ENCODE measurements around the gene DCTN2. TPM values are rescaled to one million over a fixed set of nuclear protein-coding genes. Genes with fewer than 3 reads are reported as not detected.

The DCTN2 gene
- 77.5 and 94.4 TPM in 2 replicates for total RNA-seq

DNA sequence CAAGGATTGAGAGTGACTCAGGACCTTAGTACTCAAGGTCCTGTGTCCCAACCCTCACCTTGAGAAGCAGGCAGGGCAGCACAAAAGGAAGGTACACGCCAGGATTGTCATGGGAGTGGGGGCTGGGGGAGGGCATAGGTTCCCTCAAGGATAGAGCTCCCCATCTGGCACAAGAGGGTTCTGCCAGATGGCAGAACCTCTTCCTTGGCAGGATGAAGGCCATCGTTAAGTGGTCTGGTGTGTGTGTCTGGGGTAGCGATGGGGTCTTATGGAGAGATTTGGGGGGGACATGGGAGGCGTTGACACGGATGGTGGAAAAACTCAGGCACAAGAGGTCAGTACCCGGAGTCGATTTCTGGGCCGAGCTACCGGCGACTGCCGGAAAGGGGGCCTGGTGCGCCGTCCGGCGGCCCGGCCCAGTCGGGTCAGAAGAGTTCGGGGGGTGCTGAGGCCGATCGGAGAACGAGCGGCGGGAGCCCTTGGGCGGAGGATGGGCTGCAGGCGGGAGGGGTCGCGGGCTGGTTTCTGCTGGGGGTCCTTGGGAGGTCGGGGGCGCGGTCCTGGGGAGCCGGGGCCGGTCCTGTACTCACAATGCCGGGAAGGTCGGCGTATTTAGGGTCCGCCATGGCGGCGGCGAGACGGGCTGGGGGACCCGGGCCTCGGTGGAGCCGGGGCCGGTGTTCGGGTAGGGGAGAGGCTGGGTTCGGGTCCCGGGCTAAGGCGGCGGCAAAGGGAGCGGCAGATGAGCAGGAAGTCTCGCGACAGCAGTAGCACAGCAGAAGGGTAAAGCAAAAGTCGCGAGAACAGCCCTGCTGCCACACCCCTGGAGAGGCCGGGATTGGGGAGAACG, at the start of gene DCTN2:
DCTN2 (minus strand) TSS at position 755 of the 850 bp plus-strand sequence; CDS start at position 626, 129 bp downstream.

DNA sequence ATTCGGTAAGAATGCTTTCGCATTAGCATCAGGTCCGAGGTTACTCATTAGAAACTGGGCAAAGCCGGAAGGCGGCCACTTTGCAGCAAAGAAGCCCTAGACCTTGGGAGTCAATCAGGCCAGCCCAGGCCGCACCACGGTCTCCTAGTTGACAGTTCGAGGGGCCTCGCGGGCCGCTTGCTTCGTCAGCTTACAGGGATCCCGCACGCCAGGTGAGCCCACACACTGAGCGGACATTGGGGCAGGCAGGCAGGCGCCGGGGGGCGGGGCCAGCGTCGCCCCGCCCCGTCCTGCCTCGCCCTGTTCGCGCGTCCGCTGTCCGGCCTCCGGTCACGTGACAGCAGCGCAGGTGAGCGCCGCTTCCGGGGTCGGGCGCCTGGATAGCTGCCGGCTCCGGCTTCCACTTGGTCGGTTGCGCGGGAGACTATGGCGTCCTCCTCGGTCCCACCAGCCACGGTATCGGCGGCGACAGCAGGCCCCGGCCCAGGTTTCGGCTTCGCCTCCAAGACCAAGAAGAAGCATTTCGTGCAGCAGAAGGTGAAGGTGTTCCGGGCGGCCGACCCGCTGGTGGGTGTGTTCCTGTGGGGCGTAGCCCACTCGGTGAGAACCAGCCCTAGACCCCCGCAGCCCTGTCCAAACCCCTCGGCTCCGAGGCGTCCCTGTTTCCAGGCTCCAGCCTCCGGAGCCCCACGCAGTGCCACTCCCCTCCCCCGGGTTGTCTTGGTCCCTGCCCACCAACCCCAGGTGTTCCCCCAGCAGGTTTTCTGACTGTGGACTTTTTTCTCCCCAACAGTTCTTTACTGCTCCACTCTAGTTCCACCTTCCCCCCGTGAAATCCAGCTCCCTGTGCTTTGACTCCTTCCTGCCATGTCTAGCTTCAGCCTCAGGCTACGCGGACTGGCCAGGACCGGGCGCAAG, 44.1 kb upstream of the DCTN2 start, which contains the start of gene PIP4K2C:
PIP4K2C (plus strand) TSS at position 329 of the 918 bp plus-strand sequence; CDS start at position 427, 98 bp downstream.

GRCh38 chr12:57549909-57550640, 3.1 kb upstream of the DCTN2 start, which contains the start of gene KIF5A:
Gene KIF5A, plus strand, starts transcription at chr12:57550044. Its CDS starts 228 bp downstream, at chr12:57550272.

DNA sequence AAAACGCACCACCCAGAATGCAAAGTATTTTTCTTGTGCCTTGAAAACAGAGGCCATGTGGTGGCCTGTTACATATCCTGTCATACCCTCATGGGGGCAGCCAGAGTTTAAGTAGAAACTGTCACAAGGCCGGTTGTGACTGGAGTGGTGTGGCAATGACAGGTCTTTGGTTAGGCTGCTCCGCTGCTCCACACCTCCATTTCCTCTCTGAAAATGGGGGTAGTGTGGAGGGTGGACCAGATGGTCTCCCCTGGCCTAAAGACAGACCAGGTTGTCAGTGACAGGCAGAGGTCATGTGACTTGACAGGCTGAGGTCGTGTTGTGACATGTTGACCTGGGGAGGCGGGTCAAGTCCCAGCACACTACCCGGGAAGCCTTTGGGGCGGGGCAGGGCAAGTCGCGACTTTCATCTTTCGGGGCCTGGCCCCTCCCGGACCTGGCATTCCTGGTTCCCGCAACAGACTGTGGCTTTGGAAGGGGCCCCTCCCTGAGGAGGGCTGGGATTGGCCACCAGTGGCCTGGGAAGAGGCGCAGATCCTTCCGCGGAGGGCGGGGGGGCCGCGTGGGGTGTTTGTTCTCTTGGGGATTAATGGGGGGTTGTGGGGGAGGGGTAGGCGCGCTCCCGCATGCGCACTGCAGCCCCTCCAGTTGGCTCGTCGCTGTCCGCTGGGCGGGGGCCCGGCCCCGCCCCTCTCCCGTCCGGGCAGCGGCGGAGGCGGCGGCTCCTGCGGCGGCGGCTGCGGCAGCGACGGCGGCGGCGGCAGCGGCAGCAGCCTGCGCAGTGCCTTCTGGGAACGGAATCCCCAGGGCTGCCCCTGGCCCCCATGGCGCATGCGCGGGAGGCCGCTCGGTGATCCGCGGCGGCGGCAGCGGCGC, 24.7 kb downstream of the DCTN2 start, which contains the start of gene MBD6:
MBD6 (plus strand) TSS at position 814 of the 876 bp plus-strand sequence. CDS start 1,480 bp downstream, outside the sequence.

GRCh38 chr12:57520053-57520818, 26.8 kb downstream of the DCTN2 start, which contains the start of gene DDIT3:
Gene DDIT3, minus strand, starts transcription at chr12:57520514. Its CDS starts 3,108 bp downstream, at chr12:57517406.

GRCh38 chr12:57487597-57488401, 59.2 kb downstream of the DCTN2 start, which contains the start of gene MARS1:
Gene MARS1, plus strand, starts transcription at chr12:57488068. Its CDS starts 23 bp downstream, at chr12:57488091.

Other genes with a start within 250 kb of the DCTN2 start
- 7.8 and 14.9 TPM in 2 replicates for gene R3HDM2, start 116.1 kb downstream of the DCTN2 start, total RNA-seq
- gene INHBC, start 112.4 kb downstream of the DCTN2 start, total RNA-seq, result not detected in 2 replicates
- 0.06 TPM in 1 of 2 replicates, not detected in the other for gene INHBE, start 91.9 kb downstream of the DCTN2 start, total RNA-seq
- 0.13 and 0.31 TPM in 2 replicates for gene GLI1, start 87.4 kb downstream of the DCTN2 start, total RNA-seq
- not detected in 2 replicates for gene ARHGAP9, start 67.3 kb downstream of the DCTN2 start, total RNA-seq
- gene MARS1, start 59.1 kb downstream of the DCTN2 start, total RNA-seq, result 117 and 143 TPM in 2 replicates
- gene DDIT3, start 26.7 kb downstream of the DCTN2 start, total RNA-seq, result 36.1 and 51.7 TPM in 2 replicates
- 4.2 and 9.2 TPM in 2 replicates for gene MBD6, start 24.4 kb downstream of the DCTN2 start, total RNA-seq
- gene KIF5A, start 2.9 kb upstream of the DCTN2 start, total RNA-seq, result 0.06 and 0.26 TPM in 2 replicates
- 13.5 and 18.1 TPM in 2 replicates for gene PIP4K2C, start 44.0 kb upstream of the DCTN2 start, total RNA-seq
- 13.2 and 15.7 TPM in 2 replicates for gene DTX3, start 57.6 kb upstream of the DCTN2 start, total RNA-seq
- 16.8 and 18.8 TPM in 2 replicates for gene ARHGEF25, start 64.2 kb upstream of the DCTN2 start, total RNA-seq
- gene B4GALNT1, start 86.0 kb upstream of the DCTN2 start, total RNA-seq, result 1.5 and 2.6 TPM in 2 replicates
- 220 and 268 TPM in 2 replicates for gene OS9, start 146.9 kb upstream of the DCTN2 start, total RNA-seq
- gene AGAP2, start 191.6 kb upstream of the DCTN2 start, total RNA-seq, result 0.13 and 0.19 TPM in 2 replicates
- gene TSPAN31, start 197.8 kb upstream of the DCTN2 start, total RNA-seq, result 58.3 and 67.4 TPM in 2 replicates
- 145 and 155 TPM in 2 replicates for gene CDK4, start 205.1 kb upstream of the DCTN2 start, total RNA-seq
- 5.8 and 6.6 TPM in 2 replicates for gene MARCHF9, start 207.9 kb upstream of the DCTN2 start, total RNA-seq
- gene CYP27B1, start 219.9 kb upstream of the DCTN2 start, total RNA-seq, result 0.19 and 0.40 TPM in 2 replicates
- 3.6 and 5.5 TPM in 2 replicates for gene METTL1, start 224.9 kb upstream of the DCTN2 start, total RNA-seq
- gene EEF1AKMT3, start 225.4 kb upstream of the DCTN2 start, total RNA-seq, result 5.2 and 5.4 TPM in 2 replicates
- gene TSFM, start 235.6 kb upstream of the DCTN2 start, total RNA-seq, result 16.6 and 17.2 TPM in 2 replicates